Neural progenitor cell (in vitro differentiated cells): ENCODE results near the gene ADCY4. TPM values are rescaled to one million over a fixed set of nuclear protein-coding genes. Genes with fewer than 3 reads are reported as not detected.

Source experiments
- DNase-seq: peaks from one replicate; pipeline ENCODE4 v3.0.0-alpha.2; 2016; ENCODE audit warnings: low spot score
- H2AFZ ChIP-seq: fragments of 200-600 bp; sonication (generic); replicated peaks from 2 replicates; pipeline ENCODE4 v1.6.1; 2016; ENCODE audit warnings: antibody characterized with exemption
- H3F3A ChIP-seq: fragments of 200-600 bp; sonication (generic); 2 replicates; pipeline ENCODE4 v1.6.1; 2016; ENCODE audit warnings: antibody characterized with exemption, low read depth
- H3K27ac ChIP-seq: fragments of 200-600 bp; sonication (generic); 2 replicates; pipeline ENCODE4 v1.5.1; 2016; ENCODE audit warnings: mild to moderate bottlenecking
- H3K27me3 ChIP-seq: fragments of 200-600 bp; sonication (generic); 2 replicates; pipeline ENCODE4 v1.6.1; 2016; ENCODE audit warnings: mild to moderate bottlenecking, moderate library complexity
- H3K36me3 ChIP-seq: fragments of 200-600 bp; sonication (generic); 2 replicates; pipeline ENCODE4 v1.5.1; 2016
- H3K4me1 ChIP-seq: fragments of 200-600 bp; sonication (generic); 2 replicates; pipeline ENCODE4 v1.6.1; 2016; ENCODE audit warnings: mixed run types
- H3K4me2 ChIP-seq: fragments of 200-600 bp; sonication (generic); 2 replicates; pipeline ENCODE4 v1.6.1; 2016
- H3K4me3 ChIP-seq: fragments of 200-600 bp; sonication (generic); 2 replicates; pipeline ENCODE4 v1.5.1; 2016
- H3K79me2 ChIP-seq: fragments of 200-600 bp; sonication (generic); 2 replicates; pipeline ENCODE4 v1.6.1; 2016; ENCODE audit warnings: low read depth
- H3K9ac ChIP-seq: fragments of 200-600 bp; sonication (generic); 2 replicates; pipeline ENCODE4 v1.6.1; 2016
- H3K9me3 ChIP-seq: fragments of 200-600 bp; sonication (generic); 2 replicates; pipeline ENCODE4 v1.5.1; 2016; ENCODE audit warnings: low read depth
- H4K20me1 ChIP-seq: fragments of 200-600 bp; sonication (generic); 2 replicates; pipeline ENCODE4 v1.6.1; 2016; ENCODE audit warnings: low read depth
- H3K27ac Mint-ChIP-seq: 3 replicates; pipeline ENCODE4 v1.8.0; 2021; ENCODE audit warnings: mixed read lengths
- H3K27me3 Mint-ChIP-seq: 2 replicates; pipeline ENCODE4 v1.8.0; 2022; ENCODE audit warnings: low read depth, mild to moderate bottlenecking, inconsistent platforms, moderate library complexity, mixed read lengths; ENCODE audit not compliant: insufficient read depth
- H3K36me3 Mint-ChIP-seq: 3 replicates; pipeline ENCODE4 v1.8.0; 2021; ENCODE audit warnings: mixed read lengths
- H3K4me1 Mint-ChIP-seq: 3 replicates; pipeline ENCODE4 v1.8.0; 2021; ENCODE audit warnings: mixed read lengths
- H3K4me3 Mint-ChIP-seq: 3 replicates; pipeline ENCODE4 v1.8.0; 2021; ENCODE audit warnings: mild to moderate bottlenecking, moderate library complexity, mixed read lengths
- H3K9me3 Mint-ChIP-seq: 3 replicates; pipeline ENCODE4 v1.8.0; 2020; ENCODE audit warnings: mixed read lengths
- EZH2 ChIP-seq: fragments of 200-600 bp; sonication (generic); IDR thresholded peaks from 2 replicates; pipeline ENCODE4 v1.6.1; 2017; ENCODE audit warnings: antibody characterized with exemption, mild to moderate bottlenecking, moderate library complexity
- EZH2phosphoT487 ChIP-seq: fragments of 200-600 bp; sonication (generic); IDR thresholded peaks from 2 replicates; pipeline ENCODE4 v1.6.1; 2017; ENCODE audit warnings: antibody characterized with exemption
- total RNA-seq: library from RNA; depleted of rRNA; stranded (reverse); fragments of >200 nt; gene quantifications from 2 replicates; pipeline ENCODE4 v1.2.3, GENCODE V29; 2015; ENCODE audit warnings: low replicate concordance
- TF ChIP-seq, protein P1 (sequence below): fragments of 200-600 bp; sonication (generic); IDR thresholded peaks from 2 replicates; pipeline ENCODE4 v1.5.1; 2017; ENCODE audit warnings: antibody characterized with exemption, mild to moderate bottlenecking

Gene ADCY4
- total RNA-seq, 1 donor from 2014 or later: not detected

- peaks cover 76% of the 10 kb centered on the region for H3K27me3 Mint-ChIP-seq
- peaks cover 5% of the 10 kb centered on the region for H4K20me1 ChIP-seq
- peaks cover 100% of the 10 kb centered on the region for H3K27me3 ChIP-seq
- H3K4me1 ChIP-seq: peaks cover 8% of the 10 kb centered on the region
- H3K4me3 Mint-ChIP-seq: peak within 1 kb of the TSS; percentile 63
- H2AFZ ChIP-seq: peak within 1 kb of the TSS; percentile 73
- no peaks in the 10 kb centered on the region for H3K36me3 ChIP-seq
- H3K4me3 ChIP-seq: peak within 1 kb of the TSS; percentile 43
- H3K9me3 Mint-ChIP-seq: peaks cover 10% of the 10 kb centered on the region
- no peaks in the 10 kb centered on the region for H3K9me3 ChIP-seq
- no peak within 1 kb of the TSS for H3K27ac ChIP-seq
- peaks cover 5% of the 10 kb centered on the region for H3K4me1 Mint-ChIP-seq
- no peak within 1 kb of the TSS for H3K9ac ChIP-seq
- peak; percentile 60 for DNase-seq
- peak; percentile 92 for TF ChIP-seq EZH2
- TF ChIP-seq, protein P1, sequence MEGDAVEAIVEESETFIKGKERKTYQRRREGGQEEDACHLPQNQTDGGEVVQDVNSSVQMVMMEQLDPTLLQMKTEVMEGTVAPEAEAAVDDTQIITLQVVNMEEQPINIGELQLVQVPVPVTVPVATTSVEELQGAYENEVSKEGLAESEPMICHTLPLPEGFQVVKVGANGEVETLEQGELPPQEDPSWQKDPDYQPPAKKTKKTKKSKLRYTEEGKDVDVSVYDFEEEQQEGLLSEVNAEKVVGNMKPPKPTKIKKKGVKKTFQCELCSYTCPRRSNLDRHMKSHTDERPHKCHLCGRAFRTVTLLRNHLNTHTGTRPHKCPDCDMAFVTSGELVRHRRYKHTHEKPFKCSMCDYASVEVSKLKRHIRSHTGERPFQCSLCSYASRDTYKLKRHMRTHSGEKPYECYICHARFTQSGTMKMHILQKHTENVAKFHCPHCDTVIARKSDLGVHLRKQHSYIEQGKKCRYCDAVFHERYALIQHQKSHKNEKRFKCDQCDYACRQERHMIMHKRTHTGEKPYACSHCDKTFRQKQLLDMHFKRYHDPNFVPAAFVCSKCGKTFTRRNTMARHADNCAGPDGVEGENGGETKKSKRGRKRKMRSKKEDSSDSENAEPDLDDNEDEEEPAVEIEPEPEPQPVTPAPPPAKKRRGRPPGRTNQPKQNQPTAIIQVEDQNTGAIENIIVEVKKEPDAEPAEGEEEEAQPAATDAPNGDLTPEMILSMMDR: peak; percentile 4
- TF ChIP-seq EZH2phosphoT487: peak; percentile 76
- H3K4me2 ChIP-seq: peak within 1 kb of the TSS; percentile 79
- no peaks in the 10 kb centered on the region for H3K36me3 Mint-ChIP-seq
- H3F3A ChIP-seq: no peaks in the 10 kb centered on the region
- H3K27ac Mint-ChIP-seq: no peak within 1 kb of the TSS
- H3K79me2 ChIP-seq: no peaks in the 10 kb centered on the region
Measured at GRCh38 chr14:24339284-24340151, 4.6 kb upstream of the ADCY4 start, which contains the start of gene RIPK3. TSS of gene RIPK3 (minus strand) at chr14:24339991. CDS start at chr14:24339826, 165 bp downstream.

GRCh38 chr14:24338843-24339242 is 4.0 kb upstream of the ADCY4 start:
- Histone ChIP-seq H2AFZ (no peak overlapping the region), H3K27ac (no peak overlapping the region), H3K36me3 (no peaks in the 10 kb centered on the region), H3K4me2 (peak overlapping the region; percentile 79), H3K9me3 (no peaks in the 10 kb centered on the region), H3K4me1 (peaks cover 8% of the 10 kb centered on the region), H3K27me3 (peaks cover 100% of the 10 kb centered on the region), H3F3A (no peaks in the 10 kb centered on the region), H3K9ac (no peak overlapping the region), H4K20me1 (peaks cover 5% of the 10 kb centered on the region), H3K79me2 (no peaks in the 10 kb centered on the region), H3K4me3 (peak overlapping the region; percentile 43)
- peaks cover 10% of the 10 kb centered on the region for H3K9me3 Mint-ChIP-seq
- TF ChIP-seq, protein P1: no peak
- H3K27ac Mint-ChIP-seq: no peak overlapping the region
- peaks cover 7% of the 10 kb centered on the region for H3K4me1 Mint-ChIP-seq
- no peak for DNase-seq
- H3K36me3 Mint-ChIP-seq: no peaks in the 10 kb centered on the region
- peaks cover 82% of the 10 kb centered on the region for H3K27me3 Mint-ChIP-seq
- no peak overlapping the region for H3K4me3 Mint-ChIP-seq

GRCh38 chr14:24337824-24338175 is 2.9 kb upstream of the ADCY4 start:
- Mint-ChIP-seq H3K9me3 (peaks cover 10% of the 10 kb centered on the region), H3K27ac (no peak overlapping the region), H3K36me3 (no peaks in the 10 kb centered on the region), H3K27me3 (peaks cover 88% of the 10 kb centered on the region), H3K4me3 (peak overlapping the region; percentile 25), H3K4me1 (peaks cover 9% of the 10 kb centered on the region)
- H3K27me3 ChIP-seq: peaks cover 100% of the 10 kb centered on the region
- H3F3A ChIP-seq: peaks cover 6% of the 10 kb centered on the region
- no peak overlapping the region for H3K27ac ChIP-seq
- DNase-seq: no peak
- H3K4me1 ChIP-seq: peaks cover 8% of the 10 kb centered on the region
- no peak overlapping the region for H3K9ac ChIP-seq
- H3K36me3 ChIP-seq: no peaks in the 10 kb centered on the region
- H2AFZ ChIP-seq: no peak overlapping the region
- no peaks in the 10 kb centered on the region for H3K79me2 ChIP-seq
- peaks cover 12% of the 10 kb centered on the region for H4K20me1 ChIP-seq
- no peaks in the 10 kb centered on the region for H3K9me3 ChIP-seq
- H3K4me3 ChIP-seq: no peak overlapping the region
- H3K4me2 ChIP-seq: no peak overlapping the region
- TF ChIP-seq, protein P1: no peak
- TF ChIP-seq EZH2phosphoT487 (no peak), EZH2 (no peak)
